OCI-LY3 (cell line): Measurements from ENCODE around the gene RAP1GAP2.

Experiments used
- H2AFZ ChIP-seq: fragments of 200-600, 300-600 bp; shearing (Covaris generic); 2 replicates; pipeline ENCODE4 v1.6.0; 2014; ENCODE audit warnings: antibody characterized with exemption, low read depth, low read length
- H3K27ac ChIP-seq: fragments of 200-600, 300-600 bp; sonication (generic); 2 replicates; pipeline ENCODE4 v1.5.1; 2014; ENCODE audit warnings: mild to moderate bottlenecking, low read length, moderate library complexity, mixed read lengths
- H3K27me3 ChIP-seq: fragments of 200-600, 300-600 bp; sonication (generic); 2 replicates; pipeline ENCODE4 v1.6.1; 2014; ENCODE audit warnings: low read depth, low read length, mixed read lengths
- H3K36me3 ChIP-seq: fragments of 200-600, 300-600 bp; sonication (generic); replicated peaks from 2 replicates; pipeline ENCODE3; 2014; ENCODE audit warnings: low read depth, low read length, mixed read lengths
- H3K4me1 ChIP-seq: fragments of 300-600, 200-600 bp; sonication (generic); 2 replicates; pipeline ENCODE4 v1.6.1; 2014; ENCODE audit warnings: low read length, mixed read lengths
- H3K4me2 ChIP-seq: fragments of 200-600, 300-600 bp; sonication (generic); 2 replicates; pipeline ENCODE4 v1.6.1; 2014; ENCODE audit warnings: low read length, mixed read lengths
- H3K4me3 ChIP-seq: fragments of 300-600, 200-600 bp; sonication (generic); 2 replicates; pipeline ENCODE4 v1.5.1; 2014; ENCODE audit warnings: antibody characterized with exemption, mild to moderate bottlenecking, low read length, moderate library complexity
- H3K79me2 ChIP-seq: fragments of 300-600, 200-600 bp; shearing (Covaris generic); 2 replicates; pipeline ENCODE4 v1.6.1; 2014; ENCODE audit warnings: mild to moderate bottlenecking, low read length, mixed read lengths
- H3K9ac ChIP-seq: fragments of 300-600, 200-600 bp; shearing (Covaris generic); 2 replicates; pipeline ENCODE4 v1.6.0; 2014; ENCODE audit warnings: mild to moderate bottlenecking, low read length, moderate library complexity
- H3K9me3 ChIP-seq: fragments of 200-600, 300-600 bp; shearing (Covaris generic); 2 replicates; pipeline ENCODE4 v1.6.1; 2014; ENCODE audit warnings: low read length, mixed read lengths; ENCODE audit not compliant: insufficient read depth
- H4K20me1 ChIP-seq: fragments of 200-600, 300-600 bp; sonication (generic); 2 replicates; pipeline ENCODE4 v1.6.1; 2016; ENCODE audit warnings: low read length, mixed read lengths; ENCODE audit not compliant: insufficient read depth
- CTCF ChIP-seq: fragments of 200-600, 300-600 bp; sonication (generic); IDR thresholded peaks from 2 replicates; pipeline ENCODE4 v1.5.1; 2014; ENCODE audit warnings: antibody characterized with exemption, low read length, low read depth
- EZH2phosphoT487 ChIP-seq: fragments of 200-600 bp; shearing (Covaris generic); IDR thresholded peaks from 2 replicates; pipeline ENCODE4 v1.6.1; 2018; ENCODE audit warnings: antibody characterized with exemption, mixed run types, low read depth

Gene RAP1GAP2

DNA sequence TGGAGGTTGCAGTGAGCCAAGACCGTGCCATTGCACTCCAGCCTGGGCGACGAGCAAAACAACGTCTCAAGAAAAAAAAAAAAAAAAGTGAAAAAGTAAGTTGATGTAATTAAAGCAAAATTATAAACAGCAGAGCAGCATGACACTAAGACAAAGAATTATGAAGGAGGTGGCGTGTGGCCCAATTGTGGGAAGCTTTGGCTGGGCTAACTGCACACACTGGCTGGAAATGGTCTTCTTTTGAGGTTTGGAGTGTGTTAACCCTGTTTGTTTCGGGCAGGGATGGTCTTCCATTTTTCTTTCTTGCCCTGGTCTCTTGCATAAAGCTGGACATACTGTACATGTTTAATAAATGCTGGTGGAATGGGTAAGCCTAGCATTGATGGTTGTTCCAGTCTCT, 54.8 kb downstream of the RAP1GAP2 start:
- no peak overlapping the region for H2AFZ ChIP-seq
- H3K79me2 ChIP-seq, result no peaks in the 10 kb centered on the region
- H3K4me1 ChIP-seq, result peaks cover 32% of the 10 kb centered on the region
- H3K9ac ChIP-seq, result no peak overlapping the region
- H3K27ac ChIP-seq, result no peak overlapping the region
- H3K4me2 ChIP-seq, result no peak overlapping the region
- no peaks in the 10 kb centered on the region for H3K9me3 ChIP-seq
- H3K4me3 ChIP-seq, result no peak overlapping the region
- H3K36me3 ChIP-seq, result no peaks in the 10 kb centered on the region
- TF ChIP-seq EZH2phosphoT487 (no peak), CTCF (no peak)
- H3K27me3 ChIP-seq, result peaks cover 12% of the 10 kb centered on the region
- no peaks in the 10 kb centered on the region for H4K20me1 ChIP-seq

- H3K4me3 ChIP-seq, result no peak overlapping the region
- no peak overlapping the region for H3K4me2 ChIP-seq
- H3K4me1 ChIP-seq, result peaks cover 38% of the 10 kb centered on the region
- no peak overlapping the region for H3K27ac ChIP-seq
- no peaks in the 10 kb centered on the region for H3K36me3 ChIP-seq
- H4K20me1 ChIP-seq, result no peaks in the 10 kb centered on the region
- H2AFZ ChIP-seq, result no peak overlapping the region
- no peaks in the 10 kb centered on the region for H3K9me3 ChIP-seq
- peaks cover 12% of the 10 kb centered on the region for H3K27me3 ChIP-seq
- H3K9ac ChIP-seq, result no peak overlapping the region
- TF ChIP-seq CTCF (no peak), EZH2phosphoT487 (no peak)
- H3K79me2 ChIP-seq, result no peaks in the 10 kb centered on the region
Observed at GRCh38 chr17:2851615-2852014, 55.4 kb downstream of the RAP1GAP2 start.

- Histone ChIP-seq H4K20me1 (no peaks in the 10 kb centered on the region), H3K9me3 (no peaks in the 10 kb centered on the region), H3K27me3 (peaks cover 12% of the 10 kb centered on the region), H3K4me3 (no peak overlapping the region), H3K9ac (no peak overlapping the region), H3K27ac (no peak overlapping the region), H2AFZ (no peak overlapping the region), H3K79me2 (no peaks in the 10 kb centered on the region), H3K4me1 (peaks cover 44% of the 10 kb centered on the region), H3K4me2 (no peak overlapping the region), H3K36me3 (no peaks in the 10 kb centered on the region)
- no peak for TF ChIP-seq EZH2phosphoT487
- no peak for TF ChIP-seq CTCF
Observed at GRCh38 chr17:2852221-2852620, 56.0 kb downstream of the RAP1GAP2 start.

- H2AFZ ChIP-seq, result no peak overlapping the region
Observed at GRCh38 chr17:2852729-2853282, 56.6 kb downstream of the RAP1GAP2 start.

More at GRCh38 chr17:2852729-2853282, 56.6 kb downstream of the RAP1GAP2 start:
- peaks cover 7% of the 10 kb centered on the region for H3K27me3 ChIP-seq
- no peaks in the 10 kb centered on the region for H4K20me1 ChIP-seq
- no peaks in the 10 kb centered on the region for H3K9me3 ChIP-seq
- H3K4me3 ChIP-seq, result no peak overlapping the region
- no peak overlapping the region for H3K4me2 ChIP-seq
- H3K9ac ChIP-seq, result no peak overlapping the region
- no peaks in the 10 kb centered on the region for H3K36me3 ChIP-seq
- TF ChIP-seq EZH2phosphoT487 (no peak), CTCF (no peak)
- no peaks in the 10 kb centered on the region for H3K79me2 ChIP-seq
- H3K27ac ChIP-seq, result no peak overlapping the region
- peaks cover 45% of the 10 kb centered on the region for H3K4me1 ChIP-seq
